Measurements from ENCODE around the gene SLC1A2.
A peak's percentile ranks its signal among the peaks of the same experiment; 100 is the strongest.

SLC1A2 gene

GRCh38 chr11:35413598-35413997 lies 5.8 kb downstream of the SLC1A2 start:
- no peak for DNase-seq (ENCODE audit: low spot score)

- peak; percentile 37 for DNase-seq (ENCODE audit: low spot score)
These were observed 7.1 kb downstream of the SLC1A2 start for GRCh38 chr11:35412285-35412684.

GRCh38 chr11:35407041-35407440 lies 12.3 kb downstream of the SLC1A2 start:
- DNase-seq (ENCODE audit: low spot score) = no peak

- no peak for DNase-seq (ENCODE audit: low spot score)
These were observed 15.0 kb downstream of the SLC1A2 start for GRCh38 chr11:35404388-35404775.

GRCh38 chr11:35403765-35404387 lies 15.5 kb downstream of the SLC1A2 start:
- DNase-seq (ENCODE audit: low spot score) = no peak

GRCh38 chr11:35402751-35403660 lies 16.4 kb downstream of the SLC1A2 start:
- no peak for DNase-seq (ENCODE audit: low spot score)

- DNase-seq (ENCODE audit: low spot score) = no peak
These were observed 20.5 kb downstream of the SLC1A2 start for GRCh38 chr11:35398881-35399280.

- no peak for DNase-seq (ENCODE audit: low spot score)
These were observed 24.4 kb downstream of the SLC1A2 start for GRCh38 chr11:35394941-35395340.

- no peak for DNase-seq (ENCODE audit: low spot score)
These were observed 26.3 kb downstream of the SLC1A2 start for GRCh38 chr11:35393098-35393497.

GRCh38 chr11:35391922-35392688 lies 27.3 kb downstream of the SLC1A2 start:
- peak; percentile 71 for DNase-seq (ENCODE audit: low spot score)

- DNase-seq (ENCODE audit: low spot score) = no peak
These were observed 28.3 kb downstream of the SLC1A2 start for GRCh38 chr11:35390737-35391682.

- DNase-seq (ENCODE audit: low spot score) = no peak
These were observed 29.4 kb downstream of the SLC1A2 start for GRCh38 chr11:35389897-35390465.

- no peak for DNase-seq (ENCODE audit: low spot score)
These were observed 30.2 kb downstream of the SLC1A2 start for GRCh38 chr11:35389112-35389511.

GRCh38 chr11:35388061-35388460 lies 31.3 kb downstream of the SLC1A2 start:
- DNase-seq (ENCODE audit: low spot score) = no peak

- no peak for DNase-seq (ENCODE audit: low spot score)
These were observed 32.0 kb downstream of the SLC1A2 start for GRCh38 chr11:35387111-35387982.

GRCh38 chr11:35383953-35384352 lies 35.4 kb downstream of the SLC1A2 start:
- DNase-seq (ENCODE audit: low spot score) = no peak

- DNase-seq (ENCODE audit: low spot score) = no peak
These were observed 37.5 kb downstream of the SLC1A2 start for GRCh38 chr11:35381709-35382322.

- peak; percentile 66 for DNase-seq (ENCODE audit: low spot score)
These were observed 38.8 kb downstream of the SLC1A2 start for GRCh38 chr11:35380603-35381002.

- no peak for DNase-seq (ENCODE audit: low spot score)
These were observed 42.1 kb downstream of the SLC1A2 start for GRCh38 chr11:35377262-35377661.

GRCh38 chr11:35376613-35377012 lies 42.7 kb downstream of the SLC1A2 start:
- DNase-seq (ENCODE audit: low spot score) = no peak
